GM19328 (cell line): ENCODE measurements around the gene HMX2.
"Not testable (repeated sequence)": the region's sequence is repeated elsewhere in the genome, so short reads cannot be mapped to it uniquely, and the experiment has no call there.

Experiments
- ATAC-seq: cut with Tn5 transposase; IDR thresholded peaks from one replicate; pipeline ENCODE4 v1.9.1; 2021; ENCODE audit warnings: mild to moderate bottlenecking, moderate library complexity; ENCODE audit not compliant: unreplicated experiment

HMX2 gene

GRCh38 chr10:123150271-123150985 is 2.5 kb downstream of the HMX2 start:
- ATAC-seq = no peak

- no peak for ATAC-seq
These were observed 3.2 kb downstream of the HMX2 start for GRCh38 chr10:123150986-123151736.

GRCh38 chr10:123151737-123152135 is 3.8 kb downstream of the HMX2 start:
- ATAC-seq = no peak

GRCh38 chr10:123153486-123154091 is 5.7 kb downstream of the HMX2 start:
- ATAC-seq = no peak

- ATAC-seq = peak; percentile 93
These were observed 6.3 kb downstream of the HMX2 start, which contains the start of gene BUB3 for GRCh38 chr10:123154092-123154710. BUB3 (plus strand) TSS chr10:123154402; CDS start chr10:123154918, 516 bp downstream.

- peak; percentile 33 for ATAC-seq
These were observed 7.0 kb downstream of the HMX2 start for GRCh38 chr10:123154711-123155505.

GRCh38 chr10:123156078-123156477 is 8.1 kb downstream of the HMX2 start:
- no peak for ATAC-seq

- ATAC-seq = no peak
These were observed 9.3 kb downstream of the HMX2 start for GRCh38 chr10:123157210-123157609.

- ATAC-seq = no peak
These were observed 10.7 kb downstream of the HMX2 start for GRCh38 chr10:123158682-123159081.

- no peak for ATAC-seq
These were observed 12.5 kb downstream of the HMX2 start for GRCh38 chr10:123160311-123160980.

- no peak for ATAC-seq
These were observed 16.4 kb downstream of the HMX2 start for GRCh38 chr10:123164319-123164718.

- no peak for ATAC-seq
These were observed 17.6 kb downstream of the HMX2 start for GRCh38 chr10:123165445-123166072.

- no peak for ATAC-seq
These were observed 18.7 kb downstream of the HMX2 start for GRCh38 chr10:123166618-123167017.

GRCh38 chr10:123170961-123171360 is 23.0 kb downstream of the HMX2 start:
- no peak for ATAC-seq

- ATAC-seq = not testable (repeated sequence)
These were observed 23.7 kb downstream of the HMX2 start for GRCh38 chr10:123171616-123172015.

- ATAC-seq = no peak
These were observed 27.8 kb downstream of the HMX2 start for GRCh38 chr10:123175389-123176387.

GRCh38 chr10:123178390-123178789 is 30.5 kb downstream of the HMX2 start:
- not testable (repeated sequence) for ATAC-seq
